OCI-LY1 (cell line): ENCODE data around the gene TSHR.

Experiments
- CTCF ChIP-seq: fragments of 200-600 bp; sonication (generic), shearing (Covaris generic); IDR thresholded peaks from 2 replicates; pipeline ENCODE4 v1.5.1; 2017; ENCODE audit warnings: mild to moderate bottlenecking, antibody characterized with exemption, low read length, moderate library complexity, mixed read lengths
- EZH2 ChIP-seq: fragments of 200-600 bp; sonication (generic), shearing (Covaris generic); IDR thresholded peaks from 2 replicates; pipeline ENCODE4 v1.8.0; 2017; ENCODE audit warnings: borderline replicate concordance, mixed run types, mild to moderate bottlenecking, antibody characterized with exemption, low read length, moderate library complexity, mixed read lengths

- no peak for TF ChIP-seq EZH2
- TF ChIP-seq CTCF, result no peak
These were observed 191.9 kb downstream of the TSHR start for GRCh38 chr14:81147140-81147897.
